HG03280 (cell line): ENCODE measurements around the gene SOX11.

Experiments used
- ATAC-seq: cut with Tn5 transposase; IDR thresholded peaks from one replicate; pipeline ENCODE4 v1.9.1; 2021; ENCODE audit warnings: mild to moderate bottlenecking, moderate library complexity; ENCODE audit not compliant: unreplicated experiment

SOX11 gene

DNA sequence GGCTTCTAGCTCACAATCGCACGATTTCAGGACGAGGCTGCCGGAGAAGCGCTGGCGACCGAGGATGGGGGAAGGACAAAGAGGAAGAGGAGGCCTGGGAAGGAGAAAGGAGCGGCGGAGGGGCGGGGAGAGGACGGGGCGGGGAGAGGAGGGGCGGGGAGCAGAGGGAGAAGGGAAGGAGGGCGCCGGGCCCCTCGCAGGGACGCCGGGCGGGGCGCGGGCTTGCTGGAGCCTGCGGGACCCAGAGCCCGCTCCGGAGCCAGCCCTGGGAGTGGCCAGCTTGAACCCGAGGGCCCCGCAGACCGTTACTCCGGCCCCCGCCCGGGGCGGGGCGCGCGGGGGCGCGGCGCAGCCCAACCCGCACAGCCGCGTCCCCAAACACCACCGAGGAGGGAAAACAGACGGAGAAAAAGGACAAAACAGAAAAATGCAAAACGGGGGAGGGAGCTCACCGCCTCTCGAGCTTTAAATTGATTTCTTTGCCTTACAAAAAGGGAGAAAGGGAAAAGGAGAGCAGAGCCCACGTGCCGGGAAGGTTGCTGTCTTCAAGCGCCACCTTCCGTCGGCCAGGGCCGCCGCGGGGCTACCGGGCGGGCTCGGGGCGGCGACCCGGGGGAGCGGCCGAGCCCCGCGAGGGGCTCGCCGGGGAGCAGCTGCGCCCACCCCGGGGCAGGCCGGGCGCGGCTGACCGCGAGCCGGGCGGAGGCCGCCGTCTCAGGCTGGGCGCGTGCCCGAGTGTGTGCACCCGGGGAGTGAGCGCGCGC is 781 bp upstream of the SOX11 start:
- no peak for ATAC-seq

DNA sequence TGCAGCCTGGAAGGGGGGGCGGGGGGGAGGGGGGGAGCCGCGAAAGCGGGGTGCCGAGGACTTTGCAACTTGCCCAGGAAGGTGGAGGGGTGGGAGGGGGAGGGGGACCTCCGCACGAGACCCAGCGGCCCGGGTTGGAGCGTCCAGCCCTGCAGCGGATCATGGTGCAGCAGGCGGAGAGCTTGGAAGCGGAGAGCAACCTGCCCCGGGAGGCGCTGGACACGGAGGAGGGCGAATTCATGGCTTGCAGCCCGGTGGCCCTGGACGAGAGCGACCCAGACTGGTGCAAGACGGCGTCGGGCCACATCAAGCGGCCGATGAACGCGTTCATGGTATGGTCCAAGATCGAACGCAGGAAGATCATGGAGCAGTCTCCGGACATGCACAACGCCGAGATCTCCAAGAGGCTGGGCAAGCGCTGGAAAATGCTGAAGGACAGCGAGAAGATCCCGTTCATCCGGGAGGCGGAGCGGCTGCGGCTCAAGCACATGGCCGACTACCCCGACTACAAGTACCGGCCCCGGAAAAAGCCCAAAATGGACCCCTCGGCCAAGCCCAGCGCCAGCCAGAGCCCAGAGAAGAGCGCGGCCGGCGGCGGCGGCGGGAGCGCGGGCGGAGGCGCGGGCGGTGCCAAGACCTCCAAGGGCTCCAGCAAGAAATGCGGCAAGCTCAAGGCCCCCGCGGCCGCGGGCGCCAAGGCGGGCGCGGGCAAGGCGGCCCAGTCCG is 540 bp downstream of the SOX11 start:
- no peak for ATAC-seq

DNA sequence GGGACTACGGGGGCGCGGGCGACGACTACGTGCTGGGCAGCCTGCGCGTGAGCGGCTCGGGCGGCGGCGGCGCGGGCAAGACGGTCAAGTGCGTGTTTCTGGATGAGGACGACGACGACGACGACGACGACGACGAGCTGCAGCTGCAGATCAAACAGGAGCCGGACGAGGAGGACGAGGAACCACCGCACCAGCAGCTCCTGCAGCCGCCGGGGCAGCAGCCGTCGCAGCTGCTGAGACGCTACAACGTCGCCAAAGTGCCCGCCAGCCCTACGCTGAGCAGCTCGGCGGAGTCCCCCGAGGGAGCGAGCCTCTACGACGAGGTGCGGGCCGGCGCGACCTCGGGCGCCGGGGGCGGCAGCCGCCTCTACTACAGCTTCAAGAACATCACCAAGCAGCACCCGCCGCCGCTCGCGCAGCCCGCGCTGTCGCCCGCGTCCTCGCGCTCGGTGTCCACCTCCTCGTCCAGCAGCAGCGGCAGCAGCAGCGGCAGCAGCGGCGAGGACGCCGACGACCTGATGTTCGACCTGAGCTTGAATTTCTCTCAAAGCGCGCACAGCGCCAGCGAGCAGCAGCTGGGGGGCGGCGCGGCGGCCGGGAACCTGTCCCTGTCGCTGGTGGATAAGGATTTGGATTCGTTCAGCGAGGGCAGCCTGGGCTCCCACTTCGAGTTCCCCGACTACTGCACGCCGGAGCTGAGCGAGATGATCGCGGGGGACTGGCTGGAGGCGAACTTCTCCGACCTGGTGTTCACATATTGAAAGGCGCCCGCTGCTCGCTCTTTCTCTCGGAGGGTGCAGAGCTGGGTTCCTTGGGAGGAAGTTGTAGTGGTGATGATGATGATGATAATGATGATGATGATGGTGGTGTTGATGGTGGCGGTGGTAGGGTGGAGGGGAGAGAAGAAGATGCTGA is 1.4 kb downstream of the SOX11 start:
- ATAC-seq, result no peak

DNA sequence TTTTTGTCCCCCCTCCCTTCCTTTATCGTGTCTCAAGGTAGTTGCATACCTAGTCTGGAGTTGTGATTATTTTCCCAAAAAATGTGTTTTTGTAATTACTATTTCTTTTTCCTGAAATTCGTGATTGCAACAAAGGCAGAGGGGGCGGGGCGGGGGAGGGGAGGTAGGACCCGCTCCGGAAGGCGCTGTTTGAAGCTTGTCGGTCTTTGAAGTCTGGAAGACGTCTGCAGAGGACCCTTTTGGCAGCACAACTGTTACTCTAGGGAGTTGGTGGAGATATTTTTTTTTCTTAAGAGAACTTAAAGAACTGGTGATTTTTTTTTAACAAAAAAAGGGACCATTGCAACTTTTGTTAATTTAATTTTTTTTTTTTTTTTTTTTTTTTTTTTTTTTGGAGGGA is 2.1 kb downstream of the SOX11 start:
- no peak for ATAC-seq

DNA sequence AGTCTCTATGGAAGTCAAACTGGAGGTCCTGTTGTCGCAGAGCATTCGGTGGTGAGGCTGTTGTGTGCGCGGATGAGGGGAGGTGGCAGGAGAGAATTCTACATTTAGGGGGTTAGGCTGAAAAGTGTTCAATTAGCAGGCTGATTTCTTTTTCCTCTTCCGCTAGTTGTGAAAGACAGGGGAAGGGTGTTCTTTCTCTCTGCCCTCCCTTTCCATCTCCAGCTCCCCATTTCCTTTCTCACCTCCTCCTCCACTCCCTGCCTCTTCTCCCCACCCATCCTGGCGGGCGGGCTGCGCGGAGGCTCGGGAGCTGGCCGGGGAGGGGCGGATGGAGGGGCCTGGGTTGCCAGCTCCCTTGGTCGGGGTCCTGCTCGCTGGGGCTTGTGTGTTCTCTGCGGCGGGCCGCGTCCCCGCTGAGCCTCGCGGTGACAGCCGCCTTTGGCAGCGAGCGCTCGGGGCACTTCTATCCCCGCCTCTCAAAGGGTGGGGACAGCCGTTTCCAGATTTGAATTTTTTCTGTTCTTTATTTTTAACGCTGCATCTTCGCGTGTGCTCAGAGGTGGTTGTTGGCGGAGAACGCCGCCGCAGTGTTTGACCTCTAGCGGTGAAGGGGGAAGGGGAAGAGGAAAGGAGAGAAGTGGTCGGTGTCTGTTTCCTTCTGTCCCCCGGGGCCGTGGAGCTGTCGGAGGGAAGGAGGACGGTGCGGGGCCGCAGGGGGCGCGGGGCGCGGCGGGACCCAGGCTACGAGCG is 3.6 kb downstream of the SOX11 start:
- no peak for ATAC-seq

DNA sequence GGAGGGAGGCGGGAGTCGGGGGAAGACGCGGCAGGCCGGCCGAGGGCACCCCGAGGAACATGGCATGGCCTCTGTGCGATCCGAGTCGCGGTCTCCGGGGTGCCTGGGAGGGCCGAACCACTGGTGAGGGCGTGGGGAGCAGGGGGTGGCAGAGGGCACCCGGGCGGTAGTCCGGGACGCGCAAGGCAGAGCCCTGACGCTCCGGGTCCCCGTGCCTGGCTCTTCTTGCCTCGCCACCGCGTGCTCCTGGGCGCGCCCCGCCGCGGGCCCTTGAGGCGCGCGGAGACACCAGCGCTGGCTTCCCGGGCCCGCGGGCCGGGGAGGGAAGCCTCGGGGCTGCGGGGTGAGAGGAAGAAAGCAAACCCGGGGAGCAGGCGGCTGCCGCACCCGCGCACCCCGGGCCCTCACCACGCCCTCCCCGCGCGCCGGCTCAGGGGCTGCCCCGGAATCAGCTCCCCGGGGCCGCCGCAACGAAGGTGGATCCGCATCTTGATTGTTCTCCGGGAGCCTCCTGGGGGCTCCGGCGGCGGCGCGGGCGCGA is 4.3 kb downstream of the SOX11 start:
- ATAC-seq, result no peak

DNA sequence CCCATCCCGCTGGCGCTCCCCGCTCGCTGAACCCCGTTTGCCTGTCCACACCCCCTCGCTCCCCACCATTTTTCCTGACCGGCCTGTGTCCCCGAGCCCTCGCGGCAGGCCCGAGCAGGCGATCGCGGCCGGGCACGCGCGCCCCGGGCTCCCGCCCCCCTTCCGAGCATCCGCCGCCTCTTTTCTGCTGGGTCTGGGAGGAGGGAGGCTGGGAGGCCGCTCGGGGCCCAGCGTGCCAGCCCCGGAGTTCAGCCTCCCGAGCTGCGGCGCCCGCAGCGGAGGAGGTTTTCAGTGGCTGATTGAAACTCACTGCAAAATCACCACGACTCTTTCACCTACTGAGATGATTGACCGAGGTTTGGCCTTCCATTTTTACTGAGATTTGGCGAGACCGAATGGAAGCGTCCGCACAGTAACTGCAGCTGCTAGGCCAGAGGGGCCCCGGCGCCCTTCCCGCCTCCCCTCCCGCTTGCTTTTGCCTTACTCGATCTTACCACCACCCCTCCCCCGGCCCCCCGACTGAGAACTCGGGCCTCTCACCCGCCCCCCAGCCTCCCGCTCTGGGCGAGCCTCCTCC is 4.8 kb downstream of the SOX11 start:
- ATAC-seq, result no peak

DNA sequence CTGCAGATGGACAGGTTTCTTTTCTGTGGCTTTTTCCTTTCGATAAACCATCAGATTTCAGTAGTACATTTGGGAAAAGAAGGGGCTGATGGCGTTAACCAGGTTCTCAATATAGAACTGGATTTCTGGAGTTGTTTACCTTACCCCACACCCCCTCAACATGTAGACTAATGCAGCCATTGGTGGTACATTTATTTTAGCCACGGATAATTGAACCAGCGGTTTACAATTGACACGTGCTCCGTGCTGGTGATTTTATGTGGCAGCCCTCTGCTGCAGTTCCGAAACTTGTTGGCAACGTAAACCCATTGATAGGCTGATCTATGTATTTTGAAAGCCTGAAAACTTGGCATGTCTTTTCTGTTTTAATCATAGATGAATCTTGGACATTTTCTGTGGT is 5.4 kb downstream of the SOX11 start:
- no peak for ATAC-seq

DNA sequence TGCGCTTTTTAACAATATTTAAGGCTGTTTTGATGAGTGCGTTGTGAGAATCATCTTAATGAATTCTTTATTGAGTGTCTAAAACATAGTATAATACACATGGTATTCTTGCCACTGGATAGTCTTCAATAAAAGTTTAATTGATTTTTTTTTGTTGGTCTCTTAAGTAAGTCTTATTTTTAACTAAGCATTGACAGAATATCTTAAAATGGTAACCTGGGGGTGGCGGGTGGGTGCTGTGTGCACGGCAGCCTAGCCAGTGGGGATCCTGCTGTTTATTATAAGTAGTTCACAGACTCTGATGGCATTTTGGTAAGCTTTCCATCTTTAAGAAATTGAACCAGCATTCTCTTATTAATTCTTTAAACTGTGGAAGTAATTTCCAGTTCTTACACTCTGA is 6.0 kb downstream of the SOX11 start:
- ATAC-seq, result no peak

DNA sequence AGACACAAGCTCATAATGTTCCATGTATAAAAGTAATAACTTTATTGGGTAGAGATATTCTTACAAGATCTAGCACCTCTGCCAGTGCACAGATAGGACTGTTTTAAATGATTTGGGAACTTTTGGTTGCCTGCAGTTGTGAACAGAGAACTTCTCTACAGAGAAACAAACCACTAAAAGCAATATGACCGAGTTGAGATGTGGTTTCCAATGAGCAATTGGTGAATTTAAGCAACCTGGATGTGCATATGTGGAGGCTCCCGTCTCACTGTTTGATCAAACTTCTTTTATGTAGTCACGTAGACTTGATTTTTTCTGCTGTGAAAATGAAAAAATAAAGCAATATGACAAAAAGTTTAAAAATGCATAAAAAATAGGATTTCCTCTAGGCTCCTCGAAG is 7.8 kb downstream of the SOX11 start:
- ATAC-seq, result no peak

DNA sequence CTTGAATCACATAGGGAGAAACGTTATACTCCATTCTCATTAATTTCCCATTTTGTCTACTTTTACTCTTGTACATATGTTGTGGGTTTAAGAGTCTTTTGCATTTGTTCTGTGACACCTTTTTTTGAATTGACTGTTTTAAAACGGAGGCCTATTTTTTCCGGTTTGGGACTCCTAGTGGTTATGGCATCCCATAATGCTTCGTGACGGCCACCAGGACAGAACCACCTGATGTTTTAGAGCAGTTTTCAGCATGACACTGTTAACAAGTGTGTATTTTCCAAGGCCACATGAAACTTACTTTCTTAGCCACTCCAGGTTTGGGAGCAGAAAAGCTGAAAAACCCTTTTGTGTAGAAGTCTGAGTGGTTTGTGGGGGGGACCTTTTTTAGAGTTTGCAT is 8.4 kb downstream of the SOX11 start:
- ATAC-seq, result no peak

DNA sequence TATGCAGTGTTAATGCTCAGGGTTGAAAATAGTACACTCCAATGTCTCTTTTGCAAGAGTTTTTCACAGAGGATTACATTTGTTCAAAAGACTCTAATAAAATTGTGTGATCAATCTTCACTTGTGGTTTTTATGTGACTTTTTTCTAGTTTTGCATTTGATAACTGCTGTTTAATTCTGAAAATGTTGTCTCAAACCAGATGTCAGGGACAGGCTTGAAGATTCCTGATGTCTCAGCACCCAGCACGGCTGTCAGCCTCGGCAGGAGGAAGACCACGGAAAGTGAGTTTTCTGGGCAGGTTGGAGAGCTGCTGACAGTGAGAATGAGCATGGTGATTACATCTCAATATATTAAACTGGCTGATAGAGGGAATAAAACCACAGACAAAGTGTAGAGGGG is 9.1 kb downstream of the SOX11 start:
- ATAC-seq, result no peak

DNA sequence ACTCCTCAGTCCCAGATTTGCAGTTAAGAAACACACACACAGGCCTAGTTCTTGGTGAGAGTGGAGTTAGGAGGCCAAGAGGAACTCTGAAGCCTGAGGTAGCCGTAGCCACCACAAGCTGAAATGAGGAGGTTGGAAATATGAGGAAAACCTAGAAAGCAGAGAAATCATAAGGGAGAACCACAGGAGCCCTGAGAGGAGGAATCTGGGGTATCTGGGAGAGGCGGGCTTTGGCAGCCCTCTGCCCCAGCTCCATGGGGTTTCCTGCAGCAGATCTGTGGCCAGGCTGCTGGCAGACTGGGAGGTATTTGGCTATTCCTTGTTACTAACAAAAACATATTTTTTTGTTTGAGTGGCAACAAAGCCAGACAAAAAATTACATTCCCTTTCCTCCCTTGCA is 11.0 kb downstream of the SOX11 start:
- ATAC-seq, result no peak

DNA sequence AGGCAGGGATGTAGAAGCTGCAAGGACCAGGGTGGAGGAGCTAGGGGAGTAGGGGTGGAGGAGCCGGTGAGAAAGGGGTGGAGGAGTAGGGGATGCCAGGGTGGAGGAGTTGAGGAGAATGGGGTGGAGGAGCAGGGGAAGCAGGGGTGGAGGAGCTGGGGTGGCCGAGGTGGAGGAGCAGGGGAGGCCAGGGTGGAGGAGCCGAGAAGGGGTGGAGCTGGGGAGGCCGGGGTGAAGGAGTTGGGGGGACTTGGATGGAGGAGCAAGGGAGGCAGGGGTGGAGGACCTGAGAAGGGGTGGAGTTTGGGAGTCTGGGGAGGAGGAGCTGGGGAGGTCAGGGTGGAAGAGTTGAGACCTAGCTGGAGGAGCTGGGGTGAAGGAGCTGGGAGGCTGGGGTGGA is 13.3 kb downstream of the SOX11 start:
- no peak for ATAC-seq

DNA sequence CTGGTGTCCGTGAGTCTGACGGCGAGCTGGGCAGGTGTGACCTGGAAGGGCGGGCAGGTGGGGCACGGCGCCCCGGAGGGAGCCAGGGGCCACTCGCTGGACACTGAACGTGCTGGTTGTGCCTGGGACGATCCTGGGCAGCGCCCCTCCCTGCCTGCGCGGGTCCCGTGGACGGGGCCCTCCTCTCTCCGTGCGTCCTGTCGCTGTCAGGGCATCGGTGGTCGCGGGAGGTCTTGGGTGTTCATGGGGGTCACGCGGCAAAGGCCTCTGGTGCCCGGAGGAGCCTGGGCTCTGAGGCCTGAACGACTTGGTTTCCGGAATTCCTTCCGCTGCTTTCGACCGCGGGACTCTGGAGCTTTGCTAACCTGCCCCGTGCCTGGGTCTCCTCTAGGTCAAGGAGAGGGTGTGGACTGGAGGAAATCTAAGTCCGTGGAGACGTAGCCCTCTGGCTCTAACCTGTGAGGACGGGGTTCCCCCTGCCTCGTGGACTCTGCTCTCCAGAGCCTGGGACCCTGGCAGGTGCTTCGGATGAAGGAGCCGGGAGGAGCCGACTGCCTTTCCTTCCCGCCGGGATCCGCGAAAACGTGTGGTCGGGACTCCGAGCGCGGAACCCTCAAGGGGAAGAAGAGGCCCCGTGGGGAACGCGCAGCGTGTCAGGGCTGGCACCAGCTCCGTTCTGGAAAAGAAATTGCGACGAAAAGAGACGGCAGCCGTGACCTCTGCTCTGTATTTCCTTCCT is 14.7 kb downstream of the SOX11 start:
- ATAC-seq, result no peak

DNA sequence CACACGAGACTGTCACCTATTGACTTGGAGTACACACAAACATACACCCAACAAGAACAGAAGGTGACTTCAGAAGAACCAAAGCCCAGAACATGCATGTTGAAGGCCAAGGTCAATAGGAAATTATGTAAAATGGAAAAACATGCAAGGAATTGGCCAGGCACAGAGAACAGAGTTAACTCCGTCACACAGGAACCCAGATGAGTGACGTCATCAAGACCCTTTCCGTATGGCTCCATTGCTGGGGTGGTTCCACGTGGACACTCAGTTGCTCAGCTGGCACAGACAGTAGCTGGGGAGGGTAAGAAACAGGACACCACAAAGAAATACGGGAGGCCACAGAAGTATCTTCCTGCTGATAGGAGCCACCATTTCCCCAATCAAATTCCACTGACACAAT is 18.4 kb downstream of the SOX11 start:
- no peak for ATAC-seq

DNA sequence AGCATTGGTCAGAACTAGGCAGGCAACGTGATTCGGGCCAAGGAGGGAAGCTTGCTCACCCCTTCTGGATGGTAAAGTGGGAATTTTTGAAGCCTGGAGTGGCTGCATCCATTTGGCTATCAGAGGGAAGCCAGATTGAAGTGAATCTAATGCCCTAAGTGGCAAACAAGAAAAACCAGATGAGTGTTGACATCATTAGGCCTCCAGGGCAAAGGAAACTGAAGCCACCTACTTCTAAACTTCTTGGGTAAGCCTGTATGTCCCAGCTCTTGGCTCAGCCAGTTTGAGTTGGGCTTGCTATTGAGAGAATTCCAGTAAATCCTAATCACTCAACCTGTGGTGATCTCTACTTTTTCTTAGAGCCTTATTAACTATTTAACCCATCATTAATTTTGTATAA is 20.9 kb downstream of the SOX11 start:
- ATAC-seq, result no peak

DNA sequence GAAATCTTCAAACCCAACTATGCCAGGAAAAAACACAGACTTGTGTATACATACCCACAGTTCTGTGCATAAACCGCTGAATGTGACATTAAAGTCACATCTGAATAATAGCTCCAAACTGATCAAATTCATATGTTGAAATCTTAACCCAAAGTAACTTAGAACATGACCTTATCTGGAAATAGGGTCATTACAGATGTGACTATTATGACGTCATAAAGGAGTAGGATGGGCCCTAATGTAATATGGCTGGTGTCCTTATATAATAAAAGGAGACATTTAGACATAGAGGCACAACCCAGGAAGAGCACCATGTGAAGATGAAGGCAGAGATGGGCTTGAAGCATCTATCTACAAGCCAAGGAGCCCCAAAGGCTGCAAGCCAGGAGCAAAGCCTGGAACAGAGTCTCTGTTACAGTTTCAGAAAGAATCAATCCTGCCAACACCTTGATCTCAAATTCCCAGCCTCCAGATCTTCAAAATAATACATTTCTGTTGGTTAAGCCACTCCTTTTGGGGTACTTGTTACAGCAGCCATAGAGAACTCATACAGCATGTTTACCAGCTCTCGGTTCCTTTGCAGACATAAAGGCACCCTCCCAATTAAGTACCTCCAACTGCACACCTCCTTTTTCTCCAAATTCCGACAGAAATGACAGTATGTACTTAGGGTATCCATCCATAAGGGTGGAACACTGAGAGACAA is 27.6 kb downstream of the SOX11 start:
- ATAC-seq, result no peak

DNA sequence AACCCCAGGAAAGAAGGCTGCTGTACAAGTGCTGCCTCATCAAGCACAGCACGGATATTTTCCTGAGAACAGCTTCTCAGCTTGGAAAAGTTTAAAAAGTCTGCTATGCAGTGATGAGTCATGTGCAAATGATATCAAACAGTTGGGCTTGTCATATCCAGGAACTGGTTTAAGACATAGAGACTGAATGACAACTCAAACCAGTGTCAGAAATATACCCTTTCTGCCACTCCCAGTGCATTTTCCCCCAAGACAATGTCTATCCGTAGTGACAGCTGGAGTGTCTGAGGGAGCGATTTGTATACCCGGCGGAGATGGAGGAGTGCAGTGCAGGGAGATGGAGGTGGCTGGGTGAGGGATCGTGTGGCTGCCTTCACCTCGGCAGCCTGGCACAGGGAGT is 28.2 kb downstream of the SOX11 start:
- ATAC-seq, result no peak
